HepG2 (cell line): Measurements from ENCODE around the gene RALB. TPM values are rescaled to one million over a fixed set of nuclear protein-coding genes. Genes with fewer than 3 reads are reported as not detected.

Source experiments
- ATAC-seq: fragments of 200-7000 bp; cut with Tn5 transposase; 3 replicates; pipeline ENCODE4 v1.9.1; 2020; ENCODE audit warnings: mild to moderate bottlenecking, moderate library complexity
- Bru-seq: library from RNA; stranded (reverse); fragments of 400-500 nt; gene quantifications from one replicate; lab custom pipeline; 2021; lab: Mats Ljungman, UMichigan
- BruChase-seq, 2 experiments: library from RNA; stranded (reverse); fragments of 400-500 nt; gene quantifications; one replicate each; lab custom pipeline; 2021; lab: Mats Ljungman, UMichigan
- BruUV-seq: library from RNA; stranded (reverse); fragments of 400-500 nt; replicated peaks from 2 replicates; lab custom pipeline; 2021; lab: Mats Ljungman, UMichigan
- CTCF ChIA-PET: fragments of 300-600 bp; formaldehyde crosslinking; extraction: SDS; loops from one replicate; lab custom pipeline; 2021; ENCODE audit warnings: low total read pairs, inconsistent platforms, low intra/inter-chr PET ratio; lab: Yijun Ruan, JAX
- POLR2A ChIA-PET: fragments of 350-600 bp; sonication (Branson Sonifier 250); formaldehyde crosslinking; loops from one replicate; lab custom pipeline; 2020; ENCODE audit warnings: antibody characterized with exemption, inconsistent platforms; lab: Yijun Ruan, JAX
- DNase-seq: peaks from one replicate; pipeline ENCODE4 v3.0.0-alpha.2; 2015; ENCODE audit warnings: low spot score
- FAIRE-seq: peaks from 3 replicates; lab custom pipeline; 2011; peaks lifted over from hg19 to GRCh38; lab: Jason Lieb, UNC
- H2AFZ ChIP-seq: one replicate; pipeline ENCODE4 v1.6.1; 2011; ENCODE audit warnings: low read length, inconsistent platforms
- H3K27ac ChIP-seq: fragments of 300-600 bp; 3 replicates; pipeline ENCODE4 v1.8.0; 2011; ENCODE audit warnings: mixed run types, mild to moderate bottlenecking, mixed read lengths, low read length, inconsistent platforms; ENCODE audit not compliant: insufficient read depth; ENCODE audit errors: extremely low read length
- H3K27me3 ChIP-seq, 2 experiments: fragments of 200-600 bp in 1 of 2; 2 replicates in 1 of 2; 3 replicates in 1 of 2; pipeline versions ENCODE4 v1.6.0 to v1.8.0; 2011; ENCODE audit warnings: low read length in 2 of 2, mild to moderate bottlenecking in 2 of 2, moderate library complexity in 2 of 2, inconsistent platforms in 1 of 2; ENCODE audit not compliant: insufficient read depth in 2 of 2, control insufficient read depth in 1 of 2
- H3K36me3 ChIP-seq, 2 experiments: fragments of 200-600 bp in 1 of 2; replicated peaks in 1 of 2; 2 replicates in 1 of 2; 3 replicates in 1 of 2; pipeline versions ENCODE4 v1.5.1 to v1.8.0; 2011; ENCODE audit warnings: low read length in 2 of 2, inconsistent platforms in 1 of 2; ENCODE audit not compliant: insufficient read depth in 2 of 2, control insufficient read depth in 1 of 2
- H3K4me1 ChIP-seq: 2 replicates; pipeline ENCODE4 v1.5.1; 2012; ENCODE audit warnings: low read length, inconsistent platforms; ENCODE audit not compliant: insufficient read depth
- H3K4me2 ChIP-seq: 2 replicates; pipeline ENCODE4 v1.6.0; 2011; ENCODE audit warnings: low read depth, low read length, inconsistent platforms
- H3K4me3 ChIP-seq, 3 experiments: fragments of 200-600 bp in 1 of 3; sonication (generic), shearing (Covaris generic) in 1 of 3; replicated peaks in 1 of 3; 2 replicates each; pipeline ENCODE4 v1.5.1; 2011 to 2016; ENCODE audit warnings: low read length in 3 of 3, inconsistent platforms in 2 of 3, low read depth in 2 of 3, mild to moderate bottlenecking in 2 of 3, control low read depth in 1 of 3, mixed read lengths in 1 of 3; ENCODE audit not compliant: insufficient read depth in 1 of 3
- H3K79me2 ChIP-seq: one replicate; pipeline ENCODE4 v1.6.1; 2011; ENCODE audit warnings: low read length, inconsistent platforms; ENCODE audit not compliant: insufficient read depth
- H3K9ac ChIP-seq: 2 replicates; pipeline ENCODE4 v1.6.0; 2011; ENCODE audit warnings: mild to moderate bottlenecking, low read depth, low read length, inconsistent platforms; ENCODE audit not compliant: insufficient read depth
- H3K9me3 ChIP-seq: 2 replicates; pipeline ENCODE4 v1.5.1; 2012; ENCODE audit warnings: mild to moderate bottlenecking, low read length
- H4K20me1 ChIP-seq: 2 replicates; pipeline ENCODE4 v1.6.0; 2011; ENCODE audit warnings: inconsistent platforms, mild to moderate bottlenecking, low read length, moderate library complexity; ENCODE audit not compliant: insufficient read depth
- ATF1 ChIP-seq: IDR thresholded peaks from 2 replicates; pipeline ENCODE4 v1.6.1; 2016; ENCODE audit warnings: mild to moderate bottlenecking, control low read depth
- CEBPG ChIP-seq: IDR thresholded peaks from 2 replicates; pipeline ENCODE4 v1.6.1; 2016
- HNRNPLL ChIP-seq: fragments of 200-400 bp; formaldehyde crosslinking; IDR thresholded peaks from 2 replicates; pipeline ENCODE4 v1.6.1; 2017; ENCODE audit warnings: mild to moderate bottlenecking, low read depth, low read length; ENCODE audit not compliant: poor library complexity, severe bottlenecking
- MAFK ChIP-seq, 2 experiments: IDR thresholded peaks in 1 of 2; conservative IDR thresholded peaks in 1 of 2; 2 replicates each; pipeline ENCODE4 v1.6.1; 2011; ENCODE audit warnings: improper control_type of control experiment in 2 of 2, low read length in 2 of 2
- ZMAT3 ChIP-seq: sonication (generic); formaldehyde crosslinking; conservative IDR thresholded peaks from 2 replicates; pipeline ENCODE4 v1.7.0; 2021; ENCODE audit warnings: missing genetic modification reagents
- WGBS: methylation state at CpG from one replicate; pipeline ENCODE4 v1.1.6; 2017; ENCODE audit warnings: low lambda C conversion rate; 5-methylcytosine and 5-hydroxymethylcytosine counted together
- in situ Hi-C: cut with HindIII; loops from 2 replicates; pipeline ENCODE4 v1.10.0; 2017; ENCODE audit warnings: low pct_unique_long_range_greater_than_20kb; ENCODE audit not compliant: extremely low pct_ligation_motif_present
- intact Hi-C: fragments of 100-400 bp; cut with micrococcal nuclease; formaldehyde crosslinking; loops from one replicate; pipeline ENCODE4 v1.10.0; 2022; ENCODE audit not compliant: unreplicated experiment
- long read RNA-seq, 2 experiments: library from RNA in 1 of 2; library from polyadenylated mRNA in 1 of 2; stranded (forward) in 1 of 2; unstranded in 1 of 2; transcript quantifications; one replicate each; pipeline ENCODE4 v2.0.0, GENCODE V29; 2019 to 2022
- polyA minus RNA-seq, 3 experiments: library from RNA; depleted of rRNA, polyadenylated mRNA; stranded (reverse); fragments of >200 nt; gene quantifications; 2 replicates each; pipeline ENCODE4 v1.2.3, GENCODE V29; 2011; ENCODE audit warnings: low replicate concordance in 1 of 3
- polyA plus RNA-seq, 8 experiments: library from polyadenylated mRNA; depleted of rRNA in 3 of 8; stranded (reverse) in 7 of 8; unstranded in 1 of 8; fragments of >200 nt; fragmentation: Illumina TruSeq in 4 of 8; extraction: Trizol in 4 of 8; gene quantifications; 2 replicates each; pipeline versions ENCODE4 v1.2.1 to v1.2.3, GENCODE V29; 2011 to 2016; ENCODE audit warnings: low read depth in 4 of 8, missing spikeins in 1 of 8, mixed read lengths in 1 of 8; ENCODE audit not compliant: insufficient read depth in 1 of 8
- total RNA-seq, 5 experiments: library from RNA; depleted of rRNA; stranded (reverse); fragments of >200 nt; fragmentation: Illumina TruSeq; extraction: Trizol; gene quantifications; 2 replicates each; pipeline ENCODE4 v1.2.3, GENCODE V29; 2016; ENCODE audit warnings: low read depth in 1 of 5
- TF ChIP-seq, protein P1 (sequence below): IDR thresholded peaks from 2 replicates; pipeline ENCODE4 v1.6.1; 2016; ENCODE audit warnings: missing genetic modification reagents, missing compliant biosample characterization
- TF ChIP-seq, protein P2 (sequence below): sonication (generic); formaldehyde crosslinking; IDR thresholded peaks from 2 replicates; pipeline ENCODE4 v1.5.0; 2020; ENCODE audit warnings: mild to moderate bottlenecking, missing genetic modification reagents, moderate library complexity
- TF ChIP-seq, protein P3 (sequence below): sonication (generic); formaldehyde crosslinking; IDR thresholded peaks from 2 replicates; pipeline ENCODE4 v1.4.0; 2020; ENCODE audit warnings: missing genetic modification reagents, borderline replicate concordance

RALB gene, protein sequence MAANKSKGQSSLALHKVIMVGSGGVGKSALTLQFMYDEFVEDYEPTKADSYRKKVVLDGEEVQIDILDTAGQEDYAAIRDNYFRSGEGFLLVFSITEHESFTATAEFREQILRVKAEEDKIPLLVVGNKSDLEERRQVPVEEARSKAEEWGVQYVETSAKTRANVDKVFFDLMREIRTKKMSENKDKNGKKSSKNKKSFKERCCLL
- 43.2 and 65.4 TPM in 2 replicates for total RNA-seq (2016; rRNA removed; fragmentation: Illumina TruSeq; extraction: Trizol)
- total RNA-seq (2016; cell fraction: cytosol; rRNA removed; fragmentation: Illumina TruSeq; extraction: Trizol; ENCODE audit: low read depth) = 14.7 and 15.0 TPM in 2 replicates
- 46.9 and 63.2 TPM in 2 replicates for total RNA-seq (2016; cell fraction: insoluble cytoplasmic fraction; rRNA removed; fragmentation: Illumina TruSeq; extraction: Trizol)
- total RNA-seq (2016; cell fraction: membrane; rRNA removed; fragmentation: Illumina TruSeq; extraction: Trizol) = 40.6 and 40.7 TPM in 2 replicates
- total RNA-seq (2016; cell fraction: nucleus; rRNA removed; fragmentation: Illumina TruSeq; extraction: Trizol) = 18.9 and 20.9 TPM in 2 replicates
- 28.5 and 37.8 TPM in 2 replicates for polyA plus RNA-seq (2011; rRNA removed)
- polyA plus RNA-seq (2011; cell fraction: cytosol; rRNA removed) = 27.1 and 34.7 TPM in 2 replicates
- 7.9 and 9.7 TPM in 2 replicates for polyA plus RNA-seq (2011; cell fraction: nucleus; rRNA removed)
- 25.9 and 28.9 TPM in 2 replicates for polyA plus RNA-seq (2012)
- polyA plus RNA-seq (2016; cell fraction: cytosol; fragmentation: Illumina TruSeq; extraction: Trizol; ENCODE audit: low read depth) = 17.5 and 21.3 TPM in 2 replicates
- polyA plus RNA-seq (2016; cell fraction: insoluble cytoplasmic fraction; fragmentation: Illumina TruSeq; extraction: Trizol; ENCODE audit: low read depth) = 77.8 and 83.3 TPM in 2 replicates
- 40.5 and 41.2 TPM in 2 replicates for polyA plus RNA-seq (2016; cell fraction: membrane; fragmentation: Illumina TruSeq; extraction: Trizol; ENCODE audit: low read depth)
- polyA plus RNA-seq (2016; cell fraction: nucleus; fragmentation: Illumina TruSeq; extraction: Trizol; ENCODE audit: insufficient read depth, low read depth) = 29.6 and 37.1 TPM in 2 replicates
- polyA minus RNA-seq (2011; rRNA and poly(A)+ RNA removed; ENCODE audit: low replicate concordance) = 7.6 and 34.5 TPM in 2 replicates
- 18.2 and 26.6 TPM in 2 replicates for polyA minus RNA-seq (2011; cell fraction: cytosol; rRNA and poly(A)+ RNA removed)
- 11.1 and 12.7 TPM in 2 replicates for polyA minus RNA-seq (2011; cell fraction: nucleus; rRNA and poly(A)+ RNA removed)
- Bru-seq, nascent RNA = percentile 79 among the genes with signal in this experiment
- percentile 81 among the genes with signal in this experiment for BruChase-seq, experiment 1, labeled RNA remaining after a 6-hour chase
- percentile 76 among the genes with signal in this experiment for BruChase-seq, experiment 2, labeled RNA remaining after a 2-hour chase
- long read RNA-seq, experiment 1, transcript RALB-203 (5 exons, 1,252 nt) = minor isoform, 23 of 77 reads
- long read RNA-seq, experiment 1, transcript RALB-201 (5 exons, 2,344 nt) = major isoform, 28 of 77 reads
- long read RNA-seq, experiment 1, partial matches to known transcripts = 22 of 77 reads
- long read RNA-seq, experiment 1, other reads (novel, unspliced or antisense) = 4 of 77 reads
- long read RNA-seq, experiment 2, transcript RALB-201 (5 exons, 2,344 nt) = major isoform, 15 of 162 reads
- long read RNA-seq, experiment 2, transcript RALB-203 (5 exons, 1,252 nt) = minor isoform, 9 of 162 reads
- long read RNA-seq, experiment 2, partial matches to known transcripts = 129 of 162 reads
- long read RNA-seq, experiment 2, other reads (novel, unspliced or antisense) = 9 of 162 reads

DNA sequence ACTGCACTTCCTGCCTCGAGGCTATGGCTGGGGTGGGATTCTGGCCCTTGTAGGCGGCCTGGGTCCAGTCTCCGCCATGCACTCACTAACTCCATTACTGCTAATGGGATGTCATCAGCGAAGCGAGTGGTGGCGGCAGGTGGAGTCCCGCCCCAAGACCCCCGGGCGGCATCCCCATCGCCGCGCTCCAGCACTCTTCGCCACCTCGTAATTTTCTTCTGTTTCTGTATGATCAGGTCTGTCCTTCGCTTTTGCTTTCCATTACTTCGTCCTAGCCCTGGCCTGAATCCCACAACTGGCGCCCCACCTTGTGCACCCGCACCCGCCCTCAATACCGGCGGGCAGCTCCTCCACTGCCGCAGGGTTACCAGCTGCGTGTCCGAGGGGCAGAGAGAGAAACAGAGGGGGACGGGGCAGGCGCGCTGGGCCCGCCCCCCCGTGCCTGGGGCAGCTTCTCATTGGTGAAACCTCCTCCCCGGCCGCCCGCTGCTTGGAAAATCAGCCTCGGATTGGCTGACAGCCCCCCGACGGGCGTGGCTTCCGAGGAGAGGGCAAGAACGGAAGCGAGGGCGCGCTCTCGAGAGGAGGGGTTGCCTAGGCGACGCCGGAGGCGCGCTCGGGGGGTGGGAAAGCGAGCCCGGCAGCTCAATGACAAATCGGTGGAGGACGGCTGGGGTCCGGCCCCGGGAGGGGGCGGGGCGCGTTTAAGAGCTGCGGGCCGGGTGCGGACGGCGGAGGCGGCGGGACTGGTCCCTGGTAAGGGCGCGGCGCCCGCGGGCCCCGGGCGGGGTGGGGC is at the start of gene RALB:
TSS of gene RALB (plus strand) at position 628 of the 796 bp plus-strand sequence. CDS start 25,813 bp downstream, outside the sequence.
- CTCF ChIA-PET = interaction anchor here (0.7 to 1.9 kb wide), 2 partner anchors 37 to 61 kb away, joined by 3 to 13 read pairs; no protein-coding TSS in a partner anchor
- TF ChIP-seq, protein P1, sequence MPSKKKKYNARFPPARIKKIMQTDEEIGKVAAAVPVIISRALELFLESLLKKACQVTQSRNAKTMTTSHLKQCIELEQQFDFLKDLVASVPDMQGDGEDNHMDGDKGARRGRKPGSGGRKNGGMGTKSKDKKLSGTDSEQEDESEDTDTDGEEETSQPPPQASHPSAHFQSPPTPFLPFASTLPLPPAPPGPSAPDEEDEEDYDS (CRISPR knock-in tag) = peak; percentile 90
- TF ChIP-seq, protein P2, sequence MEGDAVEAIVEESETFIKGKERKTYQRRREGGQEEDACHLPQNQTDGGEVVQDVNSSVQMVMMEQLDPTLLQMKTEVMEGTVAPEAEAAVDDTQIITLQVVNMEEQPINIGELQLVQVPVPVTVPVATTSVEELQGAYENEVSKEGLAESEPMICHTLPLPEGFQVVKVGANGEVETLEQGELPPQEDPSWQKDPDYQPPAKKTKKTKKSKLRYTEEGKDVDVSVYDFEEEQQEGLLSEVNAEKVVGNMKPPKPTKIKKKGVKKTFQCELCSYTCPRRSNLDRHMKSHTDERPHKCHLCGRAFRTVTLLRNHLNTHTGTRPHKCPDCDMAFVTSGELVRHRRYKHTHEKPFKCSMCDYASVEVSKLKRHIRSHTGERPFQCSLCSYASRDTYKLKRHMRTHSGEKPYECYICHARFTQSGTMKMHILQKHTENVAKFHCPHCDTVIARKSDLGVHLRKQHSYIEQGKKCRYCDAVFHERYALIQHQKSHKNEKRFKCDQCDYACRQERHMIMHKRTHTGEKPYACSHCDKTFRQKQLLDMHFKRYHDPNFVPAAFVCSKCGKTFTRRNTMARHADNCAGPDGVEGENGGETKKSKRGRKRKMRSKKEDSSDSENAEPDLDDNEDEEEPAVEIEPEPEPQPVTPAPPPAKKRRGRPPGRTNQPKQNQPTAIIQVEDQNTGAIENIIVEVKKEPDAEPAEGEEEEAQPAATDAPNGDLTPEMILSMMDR (CRISPR knock-in tag) = no peak
- TF ChIP-seq HNRNPLL = peak; percentile 86
- peak; percentile 26; the same call in 1 of the 2 replicates for TF ChIP-seq ZMAT3 (CRISPR knock-in tag)
- no peak for TF ChIP-seq MAFK (conservative IDR thresholded peaks at IDR 0.05 in 1 of 2, IDR thresholded peaks at IDR 0.05 in 1 of 2; ENCODE audit: low read length in 2 of 2)
- TF ChIP-seq CEBPG = no peak
- TF ChIP-seq, protein P3, sequence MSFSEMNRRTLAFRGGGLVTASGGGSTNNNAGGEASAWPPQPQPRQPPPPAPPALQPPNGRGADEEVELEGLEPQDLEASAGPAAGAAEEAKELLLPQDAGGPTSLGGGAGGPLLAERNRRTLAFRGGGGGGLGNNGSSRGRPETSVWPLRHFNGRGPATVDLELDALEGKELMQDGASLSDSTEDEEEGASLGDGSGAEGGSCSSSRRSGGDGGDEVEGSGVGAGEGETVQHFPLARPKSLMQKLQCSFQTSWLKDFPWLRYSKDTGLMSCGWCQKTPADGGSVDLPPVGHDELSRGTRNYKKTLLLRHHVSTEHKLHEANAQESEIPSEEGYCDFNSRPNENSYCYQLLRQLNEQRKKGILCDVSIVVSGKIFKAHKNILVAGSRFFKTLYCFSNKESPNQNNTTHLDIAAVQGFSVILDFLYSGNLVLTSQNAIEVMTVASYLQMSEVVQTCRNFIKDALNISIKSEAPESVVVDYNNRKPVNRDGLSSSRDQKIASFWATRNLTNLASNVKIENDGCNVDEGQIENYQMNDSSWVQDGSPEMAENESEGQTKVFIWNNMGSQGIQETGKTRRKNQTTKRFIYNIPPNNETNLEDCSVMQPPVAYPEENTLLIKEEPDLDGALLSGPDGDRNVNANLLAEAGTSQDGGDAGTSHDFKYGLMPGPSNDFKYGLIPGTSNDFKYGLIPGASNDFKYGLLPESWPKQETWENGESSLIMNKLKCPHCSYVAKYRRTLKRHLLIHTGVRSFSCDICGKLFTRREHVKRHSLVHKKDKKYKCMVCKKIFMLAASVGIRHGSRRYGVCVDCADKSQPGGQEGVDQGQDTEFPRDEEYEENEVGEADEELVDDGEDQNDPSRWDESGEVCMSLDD (CRISPR knock-in tag) = 0 out of 2 replicates have a peak, but pooled peaks have one; percentile 26
- no peak for TF ChIP-seq ATF1 (CRISPR knock-in tag)

More for the DNA sequence above, at the start of gene RALB:
- Histone ChIP-seq H3K9me3 (no peaks in the 10 kb centered on the region), H2AFZ (peak within 1 kb of the TSS; percentile 20), H3K79me2 (peaks cover 27% of the 10 kb centered on the region), H3K4me1 (peaks cover 46% of the 10 kb centered on the region), H3K4me3 (peak within 1 kb of the TSS; percentile 70 to 87 (median 73)), H3K9ac (peak within 1 kb of the TSS; percentile 70), H4K20me1 (no peaks in the 10 kb centered on the region), H3K4me2 (peak within 1 kb of the TSS; percentile 91), H3K36me3 (no peaks in the 10 kb centered on the region), H3K27me3 (peaks cover 8 to 32% of the 10 kb centered on the region in 2 experiments; a peak in 3 of 5 replicates), H3K27ac (peak within 1 kb of the TSS; percentile 47)
- in situ Hi-C loops = no loop called here
- intact Hi-C loops = loop anchor here (1.0 to 10.0 kb wide), 4 partner anchors 20 to 312 kb away; no protein-coding TSS in a partner anchor
- BruUV-seq = no TSS peak
- peak; percentile 98 for DNase-seq
- 2% methylated on average over 35 of the region's 71 CpGs for WGBS
- peak; percentile 86 for FAIRE-seq
- peak; percentile 91 for ATAC-seq
- POLR2A ChIA-PET = interaction anchor here (0.9 to 2.1 kb wide), 10 partner anchors 9 to 1278 kb away, joined by 3 to 22 read pairs (median 4); partner anchors contain the start of genes RNU4ATAC and TMEM185B
